ENCODE measurements around the gene AGMO. TPM values are rescaled to one million over a fixed set of nuclear protein-coding genes. Genes with fewer than 3 reads are reported as not detected.

Gene AGMO
- polyA plus RNA-seq, 3 donors, result not detected

DNA sequence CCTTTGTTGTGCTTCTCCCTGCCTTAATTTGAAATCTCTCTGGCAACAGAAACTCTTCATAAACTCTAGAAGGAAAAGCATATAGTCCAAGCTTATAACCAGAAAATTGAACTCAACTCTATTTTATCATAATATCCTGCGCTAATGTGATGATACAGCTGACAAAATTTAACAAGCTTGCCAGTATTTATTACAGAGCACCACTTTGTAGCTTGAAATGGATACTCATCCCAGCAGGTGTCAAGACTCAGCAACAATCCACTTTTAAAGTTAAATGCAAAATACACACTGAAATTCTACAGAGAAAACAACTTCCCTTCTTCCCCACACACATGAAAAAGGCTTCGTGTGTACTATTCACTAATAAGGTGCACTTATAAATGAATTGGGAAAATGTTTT is 228.9 kb downstream of the AGMO start:
- 67% methylated on average over 1 of the region's 2 CpGs for WGBS (ENCODE audit: insufficient coverage)
- Histone ChIP-seq H3K36me3 (replicated peaks in 1 of 2; ENCODE audit: control insufficient read depth in 1 of 2, insufficient read depth in 2 of 2, low read length in 2 of 2) (no peaks in the 10 kb centered on the region), H3K9ac (ENCODE audit: insufficient read depth, low read length, poor library complexity, severe bottlenecking) (no peak overlapping the region), H3K4me3 (replicated peaks in 1 of 3; ENCODE audit: low read depth in 2 of 3, low read length in 3 of 3) (no peak overlapping the region), H4K20me1 (ENCODE audit: insufficient read depth, low read length) (no peaks in the 10 kb centered on the region), H3K4me1 (ENCODE audit: control insufficient read depth in 1 of 2, insufficient read depth in 2 of 2, low read length in 2 of 2) (no peaks in the 10 kb centered on the region), H3K79me2 (ENCODE audit: insufficient read depth, low read length) (no peaks in the 10 kb centered on the region), H3K27me3 (ENCODE audit: control insufficient read depth in 2 of 2, insufficient read depth in 2 of 2, low read length in 2 of 2) (no peaks in the 10 kb centered on the region), H3K9me3 (replicated peaks in 1 of 2; ENCODE audit: control insufficient read depth in 1 of 2, insufficient read depth in 1 of 2, low read length in 2 of 2) (no peaks in the 10 kb centered on the region), H3K4me2 (replicated peaks; ENCODE audit: extremely low read depth, low read length, poor library complexity, severe bottlenecking) (no peak overlapping the region), H2AFZ (ENCODE audit: insufficient read depth, low read depth, low read length, poor library complexity, severe bottlenecking) (no peak overlapping the region), H3K27ac (ENCODE audit: low read depth in 1 of 2, low read length in 2 of 2) (no peak overlapping the region)
- no peak overlapping the region for H3K4me3 Mint-ChIP-seq
- H3K4me1 Mint-ChIP-seq, result no peaks in the 10 kb centered on the region
- H3K36me3 Mint-ChIP-seq, result no peaks in the 10 kb centered on the region
- TF ChIP-seq, protein P1, sequence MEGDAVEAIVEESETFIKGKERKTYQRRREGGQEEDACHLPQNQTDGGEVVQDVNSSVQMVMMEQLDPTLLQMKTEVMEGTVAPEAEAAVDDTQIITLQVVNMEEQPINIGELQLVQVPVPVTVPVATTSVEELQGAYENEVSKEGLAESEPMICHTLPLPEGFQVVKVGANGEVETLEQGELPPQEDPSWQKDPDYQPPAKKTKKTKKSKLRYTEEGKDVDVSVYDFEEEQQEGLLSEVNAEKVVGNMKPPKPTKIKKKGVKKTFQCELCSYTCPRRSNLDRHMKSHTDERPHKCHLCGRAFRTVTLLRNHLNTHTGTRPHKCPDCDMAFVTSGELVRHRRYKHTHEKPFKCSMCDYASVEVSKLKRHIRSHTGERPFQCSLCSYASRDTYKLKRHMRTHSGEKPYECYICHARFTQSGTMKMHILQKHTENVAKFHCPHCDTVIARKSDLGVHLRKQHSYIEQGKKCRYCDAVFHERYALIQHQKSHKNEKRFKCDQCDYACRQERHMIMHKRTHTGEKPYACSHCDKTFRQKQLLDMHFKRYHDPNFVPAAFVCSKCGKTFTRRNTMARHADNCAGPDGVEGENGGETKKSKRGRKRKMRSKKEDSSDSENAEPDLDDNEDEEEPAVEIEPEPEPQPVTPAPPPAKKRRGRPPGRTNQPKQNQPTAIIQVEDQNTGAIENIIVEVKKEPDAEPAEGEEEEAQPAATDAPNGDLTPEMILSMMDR (IDR thresholded peaks at IDR 0.05), result no peak
- intact Hi-C loops (cut with micrococcal nuclease), result no loop called here
- peaks cover 0 to 1% (median 0%) of the 10 kb centered on the region in 7 donors for H3K9me3 Mint-ChIP-seq
- H3K27ac Mint-ChIP-seq, result no peak overlapping the region
- no peak for DNase-seq
- H3K27me3 Mint-ChIP-seq (ENCODE audit: low read depth in 3 of 3), result no peaks in the 10 kb centered on the region

DNA sequence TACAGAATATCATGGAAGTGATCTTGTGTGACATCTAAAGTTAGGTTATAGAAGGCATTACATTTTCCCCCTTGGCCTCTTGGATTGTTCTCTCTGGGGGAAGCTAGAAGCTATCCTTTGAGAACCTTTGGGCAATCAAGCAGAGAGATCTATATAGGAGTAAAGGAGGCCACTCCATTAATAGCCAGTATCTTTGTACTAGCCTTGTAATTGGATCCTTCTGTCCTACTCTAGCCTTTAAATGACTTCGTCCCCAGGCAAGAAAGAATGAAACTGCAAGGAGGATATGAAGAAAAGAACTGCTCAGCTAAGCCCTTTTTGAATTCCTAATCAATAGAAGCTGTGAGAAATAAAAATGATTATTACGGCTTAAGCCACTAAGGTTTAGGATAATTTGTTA is 230.9 kb downstream of the AGMO start:
- H3K4me1 Mint-ChIP-seq, result no peaks in the 10 kb centered on the region
- peaks cover 0 to 1% (median 0%) of the 10 kb centered on the region in 7 donors for H3K9me3 Mint-ChIP-seq
- intact Hi-C loops (cut with micrococcal nuclease), result no loop called here
- Histone ChIP-seq H2AFZ (ENCODE audit: insufficient read depth, low read depth, low read length, poor library complexity, severe bottlenecking) (no peak overlapping the region), H3K9me3 (replicated peaks in 1 of 2; ENCODE audit: control insufficient read depth in 1 of 2, insufficient read depth in 1 of 2, low read length in 2 of 2) (no peaks in the 10 kb centered on the region), H3K9ac (ENCODE audit: insufficient read depth, low read length, poor library complexity, severe bottlenecking) (no peak overlapping the region), H3K4me1 (ENCODE audit: control insufficient read depth in 1 of 2, insufficient read depth in 2 of 2, low read length in 2 of 2) (no peaks in the 10 kb centered on the region), H4K20me1 (ENCODE audit: insufficient read depth, low read length) (no peaks in the 10 kb centered on the region), H3K4me2 (replicated peaks; ENCODE audit: extremely low read depth, low read length, poor library complexity, severe bottlenecking) (no peak overlapping the region), H3K4me3 (replicated peaks in 1 of 3; ENCODE audit: low read depth in 2 of 3, low read length in 3 of 3) (no peak overlapping the region), H3K36me3 (replicated peaks in 1 of 2; ENCODE audit: control insufficient read depth in 1 of 2, insufficient read depth in 2 of 2, low read length in 2 of 2) (no peaks in the 10 kb centered on the region), H3K27me3 (ENCODE audit: control insufficient read depth in 2 of 2, insufficient read depth in 2 of 2, low read length in 2 of 2) (no peaks in the 10 kb centered on the region), H3K27ac (ENCODE audit: low read depth in 1 of 2, low read length in 2 of 2) (no peak overlapping the region), H3K79me2 (ENCODE audit: insufficient read depth, low read length) (no peaks in the 10 kb centered on the region)
- no peak overlapping the region for H3K4me3 Mint-ChIP-seq
- whole genome bisulfite sequencing (ENCODE audit: insufficient coverage), result no CpG with 5 or more reads among the region's 2 CpGs
- H3K27me3 Mint-ChIP-seq (ENCODE audit: low read depth in 3 of 3), result peaks cover 0 to 2% (median 0%) of the 10 kb centered on the region in 3 donors
- TF ChIP-seq, protein P1 (IDR thresholded peaks at IDR 0.05), result no peak
- H3K27ac Mint-ChIP-seq, result no peak overlapping the region
- H3K36me3 Mint-ChIP-seq, result no peaks in the 10 kb centered on the region
- DNase-seq, result no peak
